ENCODE measurements around the gene GLI3.

DNA sequence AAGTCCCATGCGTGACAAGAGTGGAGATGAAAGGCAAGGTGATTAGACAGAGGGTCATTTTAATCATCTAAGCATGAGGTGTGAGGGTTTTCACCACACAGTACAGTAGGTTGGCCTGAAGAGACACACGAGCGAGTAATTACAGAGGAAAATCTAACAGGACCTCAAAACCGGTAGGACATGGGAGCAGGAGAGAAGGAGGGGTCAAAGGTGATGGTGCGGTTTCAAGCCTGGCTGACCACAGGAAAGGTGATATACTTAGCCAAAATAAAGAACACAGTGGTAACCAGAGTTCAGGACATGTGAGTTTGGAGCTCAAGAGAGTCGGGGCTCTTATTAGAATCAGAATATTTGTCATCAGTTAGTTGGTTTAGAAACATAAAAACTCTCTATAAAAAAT is 20.0 kb downstream of the GLI3 start:
- TF ChIP-seq, protein P1, sequence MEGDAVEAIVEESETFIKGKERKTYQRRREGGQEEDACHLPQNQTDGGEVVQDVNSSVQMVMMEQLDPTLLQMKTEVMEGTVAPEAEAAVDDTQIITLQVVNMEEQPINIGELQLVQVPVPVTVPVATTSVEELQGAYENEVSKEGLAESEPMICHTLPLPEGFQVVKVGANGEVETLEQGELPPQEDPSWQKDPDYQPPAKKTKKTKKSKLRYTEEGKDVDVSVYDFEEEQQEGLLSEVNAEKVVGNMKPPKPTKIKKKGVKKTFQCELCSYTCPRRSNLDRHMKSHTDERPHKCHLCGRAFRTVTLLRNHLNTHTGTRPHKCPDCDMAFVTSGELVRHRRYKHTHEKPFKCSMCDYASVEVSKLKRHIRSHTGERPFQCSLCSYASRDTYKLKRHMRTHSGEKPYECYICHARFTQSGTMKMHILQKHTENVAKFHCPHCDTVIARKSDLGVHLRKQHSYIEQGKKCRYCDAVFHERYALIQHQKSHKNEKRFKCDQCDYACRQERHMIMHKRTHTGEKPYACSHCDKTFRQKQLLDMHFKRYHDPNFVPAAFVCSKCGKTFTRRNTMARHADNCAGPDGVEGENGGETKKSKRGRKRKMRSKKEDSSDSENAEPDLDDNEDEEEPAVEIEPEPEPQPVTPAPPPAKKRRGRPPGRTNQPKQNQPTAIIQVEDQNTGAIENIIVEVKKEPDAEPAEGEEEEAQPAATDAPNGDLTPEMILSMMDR (IDR thresholded peaks at IDR 0.05): no peak
- TF ChIP-seq POLR2A (IDR thresholded peaks at IDR 0.05): no peak
